ENCODE data around the gene SLC12A8.

GRCh38 chr3:125151442-125151817 lies 61.1 kb downstream of the SLC12A8 start:
- TF ChIP-seq, protein P1, sequence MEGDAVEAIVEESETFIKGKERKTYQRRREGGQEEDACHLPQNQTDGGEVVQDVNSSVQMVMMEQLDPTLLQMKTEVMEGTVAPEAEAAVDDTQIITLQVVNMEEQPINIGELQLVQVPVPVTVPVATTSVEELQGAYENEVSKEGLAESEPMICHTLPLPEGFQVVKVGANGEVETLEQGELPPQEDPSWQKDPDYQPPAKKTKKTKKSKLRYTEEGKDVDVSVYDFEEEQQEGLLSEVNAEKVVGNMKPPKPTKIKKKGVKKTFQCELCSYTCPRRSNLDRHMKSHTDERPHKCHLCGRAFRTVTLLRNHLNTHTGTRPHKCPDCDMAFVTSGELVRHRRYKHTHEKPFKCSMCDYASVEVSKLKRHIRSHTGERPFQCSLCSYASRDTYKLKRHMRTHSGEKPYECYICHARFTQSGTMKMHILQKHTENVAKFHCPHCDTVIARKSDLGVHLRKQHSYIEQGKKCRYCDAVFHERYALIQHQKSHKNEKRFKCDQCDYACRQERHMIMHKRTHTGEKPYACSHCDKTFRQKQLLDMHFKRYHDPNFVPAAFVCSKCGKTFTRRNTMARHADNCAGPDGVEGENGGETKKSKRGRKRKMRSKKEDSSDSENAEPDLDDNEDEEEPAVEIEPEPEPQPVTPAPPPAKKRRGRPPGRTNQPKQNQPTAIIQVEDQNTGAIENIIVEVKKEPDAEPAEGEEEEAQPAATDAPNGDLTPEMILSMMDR (IDR thresholded peaks at IDR 0.05) = no peak
- TF ChIP-seq POLR2A (IDR thresholded peaks at IDR 0.05) = no peak
